PFSK-1 (cell line): Measurements from ENCODE around the gene GPR61.

ENCODE experiments used
- FOXP2 ChIP-seq: optimal IDR thresholded peaks from 2 replicates; pipeline ENCODE3; 2011; ENCODE audit warnings: borderline replicate concordance, control low read depth, inconsistent platforms; ENCODE audit not compliant: insufficient read depth; ENCODE audit errors: extremely low read length, extremely low read depth
- POLR2AphosphoS5 ChIP-seq: IDR thresholded peaks from 2 replicates; pipeline ENCODE4 v1.6.1; 2012; ENCODE audit warnings: low read depth, mild to moderate bottlenecking, control low read depth, low read length, moderate library complexity
- REST ChIP-seq, 2 experiments: IDR thresholded peaks; 2 replicates each; pipeline versions ENCODE4 v1.6.1 to v1.8.0; 2011 to 2012; ENCODE audit warnings: low read depth in 2 of 2, low read length in 2 of 2, control low read depth in 1 of 2, inconsistent platforms in 1 of 2, mild to moderate bottlenecking in 1 of 2, moderate library complexity in 1 of 2; ENCODE audit not compliant: insufficient read depth in 1 of 2
- SIN3A ChIP-seq: IDR thresholded peaks from 2 replicates; pipeline ENCODE4 v1.6.1; 2012; ENCODE audit warnings: mild to moderate bottlenecking, low read length, moderate library complexity, borderline replicate concordance; ENCODE audit not compliant: insufficient read depth
- TAF1 ChIP-seq: IDR thresholded peaks from 2 replicates; pipeline ENCODE4 v1.6.1; 2012; ENCODE audit warnings: low read length, control low read depth, borderline replicate concordance; ENCODE audit not compliant: insufficient read depth

Gene GPR61

GRCh38 chr1:109534307-109534858 lies 5.3 kb upstream of the GPR61 start:
- TF ChIP-seq TAF1 (no peak), POLR2AphosphoS5 (no peak), SIN3A (no peak), REST (IDR thresholded peaks at IDR 0.05; ENCODE audit: insufficient read depth in 1 of 2, low read depth in 2 of 2, low read length in 2 of 2) (no peak), FOXP2 (no peak)

GRCh38 chr1:109535481-109535880 lies 4.2 kb upstream of the GPR61 start:
- TF ChIP-seq TAF1, result no peak
- TF ChIP-seq SIN3A, result no peak
- TF ChIP-seq REST (IDR thresholded peaks at IDR 0.05; ENCODE audit: insufficient read depth in 1 of 2, low read depth in 2 of 2, low read length in 2 of 2), result no peak
- no peak for TF ChIP-seq POLR2AphosphoS5
- TF ChIP-seq FOXP2, result no peak

- TF ChIP-seq FOXP2, result no peak
Measured at GRCh38 chr1:109535971-109536491, 3.6 kb upstream of the GPR61 start.

GRCh38 chr1:109537450-109538178 lies 2.1 kb upstream of the GPR61 start:
- TF ChIP-seq FOXP2 (no peak), POLR2AphosphoS5 (no peak), SIN3A (no peak), REST (IDR thresholded peaks at IDR 0.05; ENCODE audit: insufficient read depth in 1 of 2, low read depth in 2 of 2, low read length in 2 of 2) (no peak), TAF1 (no peak)

GRCh38 chr1:109538827-109539555 lies 681 bp upstream of the GPR61 start:
- no peak for TF ChIP-seq FOXP2
- TF ChIP-seq POLR2AphosphoS5, result no peak
- no peak for TF ChIP-seq TAF1
- TF ChIP-seq SIN3A, result no peak
- no peak for TF ChIP-seq REST (IDR thresholded peaks at IDR 0.05; ENCODE audit: insufficient read depth in 1 of 2, low read depth in 2 of 2, low read length in 2 of 2)
